Measurements from ENCODE around the gene ATG5. TPM values are rescaled to one million over a fixed set of nuclear protein-coding genes. Genes with fewer than 3 reads are reported as not detected.

Gene ATG5
- polyA plus RNA-seq, 1 donor from 2014 or later = 45.5 TPM

GRCh38 chr6:106199998-106200397 lies 125.6 kb downstream of the ATG5 start:
- H3K79me2 ChIP-seq (replicated peaks; ENCODE audit: insufficient read depth, low read length) = no peaks in the 10 kb centered on the region
- TF ChIP-seq REST (IDR thresholded peaks at IDR 0.05; ENCODE audit: borderline replicate concordance) = no peak
- no peak for TF ChIP-seq RAD21 (conservative IDR thresholded peaks at IDR 0.05)
- TF ChIP-seq EP300 (conservative IDR thresholded peaks at IDR 0.05; ENCODE audit: poor library complexity, severe bottlenecking) = no peak
- no peak for TF ChIP-seq MXI1 (conservative IDR thresholded peaks at IDR 0.05; ENCODE audit: poor library complexity, severe bottlenecking)
- TF ChIP-seq SMC3 (conservative IDR thresholded peaks at IDR 0.05; ENCODE audit: poor library complexity) = no peak
- no peak for TF ChIP-seq TAF1 (IDR thresholded peaks at IDR 0.05; ENCODE audit: low read depth)
- TF ChIP-seq EZH2 (IDR thresholded peaks at IDR 0.05; ENCODE audit: borderline replicate concordance, insufficient read depth, low read length, poor library complexity, severe bottlenecking) = no peak
- TF ChIP-seq POLR2AphosphoS5 (IDR thresholded peaks at IDR 0.05) = no peak
- no peak for TF ChIP-seq CTCF (IDR thresholded peaks at IDR 0.05; ENCODE audit: poor library complexity, severe bottlenecking)
- no peak overlapping the region for H3K4me3 ChIP-seq (ENCODE audit: low read length)
- no peaks in the 10 kb centered on the region for H3K9me3 ChIP-seq (ENCODE audit: low read length)
- H3K27me3 ChIP-seq (ENCODE audit: insufficient read depth, low read depth, low read length) = no peaks in the 10 kb centered on the region
- H3K4me2 ChIP-seq (ENCODE audit: low read length) = no peak overlapping the region
- no peaks in the 10 kb centered on the region for H4K20me1 ChIP-seq (ENCODE audit: insufficient read depth)
- H3K36me3 ChIP-seq (ENCODE audit: insufficient read depth, low read length) = no peaks in the 10 kb centered on the region
- no peak overlapping the region for H3K27ac ChIP-seq (ENCODE audit: low read length)
- H3K9me2 ChIP-seq (ENCODE audit: insufficient read depth, low read length) = no peaks in the 10 kb centered on the region
- no peak overlapping the region for H2AFZ ChIP-seq (ENCODE audit: low read depth, low read length)
- no peaks in the 10 kb centered on the region for H3F3A ChIP-seq (ENCODE audit: insufficient read depth, low read length, poor library complexity, severe bottlenecking)
- H3K9ac ChIP-seq (ENCODE audit: low read length) = no peak overlapping the region

GRCh38 chr6:106199331-106199730 lies 126.2 kb downstream of the ATG5 start:
- no peak overlapping the region for H3K9ac ChIP-seq (ENCODE audit: low read length)
- TF ChIP-seq CTCF (IDR thresholded peaks at IDR 0.05; ENCODE audit: poor library complexity, severe bottlenecking) = no peak
- TF ChIP-seq REST (IDR thresholded peaks at IDR 0.05; ENCODE audit: borderline replicate concordance) = no peak
- TF ChIP-seq POLR2AphosphoS5 (IDR thresholded peaks at IDR 0.05) = no peak
- H4K20me1 ChIP-seq (ENCODE audit: insufficient read depth) = no peaks in the 10 kb centered on the region
- H3K27me3 ChIP-seq (ENCODE audit: insufficient read depth, low read depth, low read length) = no peaks in the 10 kb centered on the region
- no peaks in the 10 kb centered on the region for H3K9me2 ChIP-seq (ENCODE audit: insufficient read depth, low read length)
- H3K9me3 ChIP-seq (ENCODE audit: low read length) = no peaks in the 10 kb centered on the region
- no peaks in the 10 kb centered on the region for H3K79me2 ChIP-seq (replicated peaks; ENCODE audit: insufficient read depth, low read length)
- no peak overlapping the region for H2AFZ ChIP-seq (ENCODE audit: low read depth, low read length)
- H3K4me2 ChIP-seq (ENCODE audit: low read length) = no peak overlapping the region
- H3K27ac ChIP-seq (ENCODE audit: low read length) = no peak overlapping the region
- no peaks in the 10 kb centered on the region for H3F3A ChIP-seq (ENCODE audit: insufficient read depth, low read length, poor library complexity, severe bottlenecking)
- H3K4me3 ChIP-seq (ENCODE audit: low read length) = no peak overlapping the region
- H3K36me3 ChIP-seq (ENCODE audit: insufficient read depth, low read length) = no peaks in the 10 kb centered on the region

Measured in neural cell (in vitro differentiated cells).